Measurements from ENCODE around the gene PRICKLE2. TPM values are rescaled to one million over a fixed set of nuclear protein-coding genes. Genes with fewer than 3 reads are reported as not detected.
A peak's percentile ranks its signal among the peaks of the same experiment; 100 is the strongest.

The PRICKLE2 gene
- total RNA-seq, 1 donor from 2014 or later = 10.8 TPM

- no peaks in the 10 kb centered on the region for H3K36me3 ChIP-seq (ENCODE audit: control insufficient read depth, insufficient read depth, low read length)
- no peaks in the 10 kb centered on the region for H3K27me3 ChIP-seq (ENCODE audit: control insufficient read depth, insufficient read depth, low read length)
- H3K4me3 ChIP-seq (ENCODE audit: low read depth, low read length) = no peak overlapping the region
- no peak for TF ChIP-seq CTCF (IDR thresholded peaks at IDR 0.05; ENCODE audit: insufficient read depth, low read length, poor library complexity, severe bottlenecking)
- DNase-seq (ENCODE audit: low read depth) = no peak
These were observed 14.6 kb upstream of the PRICKLE2 start for GRCh38 chr3:64239841-64240240.

GRCh38 chr3:64238971-64239667, 13.9 kb upstream of the PRICKLE2 start:
- peak; percentile 93 for DNase-seq (ENCODE audit: low read depth)
- Histone ChIP-seq H3K36me3 (ENCODE audit: control insufficient read depth, insufficient read depth, low read length) (no peaks in the 10 kb centered on the region), H3K27me3 (ENCODE audit: control insufficient read depth, insufficient read depth, low read length) (no peaks in the 10 kb centered on the region), H3K4me3 (ENCODE audit: low read depth, low read length) (no peak overlapping the region)
- no peak for TF ChIP-seq CTCF (IDR thresholded peaks at IDR 0.05; ENCODE audit: insufficient read depth, low read length, poor library complexity, severe bottlenecking)

- Histone ChIP-seq H3K4me3 (ENCODE audit: low read depth, low read length) (no peak overlapping the region), H3K36me3 (ENCODE audit: control insufficient read depth, insufficient read depth, low read length) (no peaks in the 10 kb centered on the region), H3K27me3 (ENCODE audit: control insufficient read depth, insufficient read depth, low read length) (no peaks in the 10 kb centered on the region)
- no peak for TF ChIP-seq CTCF (IDR thresholded peaks at IDR 0.05; ENCODE audit: insufficient read depth, low read length, poor library complexity, severe bottlenecking)
- no peak for DNase-seq (ENCODE audit: low read depth)
These were observed 11.8 kb upstream of the PRICKLE2 start for GRCh38 chr3:64237083-64237482.

GRCh38 chr3:64235605-64236004, 10.3 kb upstream of the PRICKLE2 start:
- DNase-seq (ENCODE audit: low read depth) = no peak
- no peak for TF ChIP-seq CTCF (IDR thresholded peaks at IDR 0.05; ENCODE audit: insufficient read depth, low read length, poor library complexity, severe bottlenecking)
- Histone ChIP-seq H3K27me3 (ENCODE audit: control insufficient read depth, insufficient read depth, low read length) (no peaks in the 10 kb centered on the region), H3K4me3 (ENCODE audit: low read depth, low read length) (no peak overlapping the region), H3K36me3 (ENCODE audit: control insufficient read depth, insufficient read depth, low read length) (no peaks in the 10 kb centered on the region)

GRCh38 chr3:64234571-64234970, 9.3 kb upstream of the PRICKLE2 start:
- no peaks in the 10 kb centered on the region for H3K36me3 ChIP-seq (ENCODE audit: control insufficient read depth, insufficient read depth, low read length)
- no peak overlapping the region for H3K4me3 ChIP-seq (ENCODE audit: low read depth, low read length)
- no peak for TF ChIP-seq CTCF (IDR thresholded peaks at IDR 0.05; ENCODE audit: insufficient read depth, low read length, poor library complexity, severe bottlenecking)
- H3K27me3 ChIP-seq (ENCODE audit: control insufficient read depth, insufficient read depth, low read length) = no peaks in the 10 kb centered on the region
- DNase-seq (ENCODE audit: low read depth) = no peak

- H3K27me3 ChIP-seq (ENCODE audit: control insufficient read depth, insufficient read depth, low read length) = no peaks in the 10 kb centered on the region
- DNase-seq (ENCODE audit: low read depth) = no peak
- no peak for TF ChIP-seq CTCF (IDR thresholded peaks at IDR 0.05; ENCODE audit: insufficient read depth, low read length, poor library complexity, severe bottlenecking)
- H3K36me3 ChIP-seq (ENCODE audit: control insufficient read depth, insufficient read depth, low read length) = no peaks in the 10 kb centered on the region
- no peak overlapping the region for H3K4me3 ChIP-seq (ENCODE audit: low read depth, low read length)
These were observed 7.6 kb upstream of the PRICKLE2 start for GRCh38 chr3:64232821-64233220.

Measured in kidney epithelial cell (primary cell).